Endometrial microvascular endothelial cells (primary cell): ENCODE results near the gene MT1H. TPM values are rescaled to one million over a fixed set of nuclear protein-coding genes. Genes with fewer than 3 reads are reported as not detected.
"Not testable (repeated sequence)": the region's sequence is repeated elsewhere in the genome, so short reads cannot be mapped to it uniquely, and the experiment has no call there.

Source experiments
- in situ Hi-C: cut with HindIII; loops from 2 replicates; pipeline ENCODE4 v1.10.0; 2017; ENCODE audit warnings: low sequenced_read_pairs, low pct_unique_long_range_greater_than_20kb; ENCODE audit errors: inconsistent ontology term
- total RNA-seq: library from RNA; depleted of rRNA; stranded (reverse); fragments of >200 nt; gene quantifications from one replicate; pipeline ENCODE4 v1.2.3, GENCODE V29; 2015; ENCODE audit errors: inconsistent ontology term

The MT1H gene
- total RNA-seq = not detected

DNA sequence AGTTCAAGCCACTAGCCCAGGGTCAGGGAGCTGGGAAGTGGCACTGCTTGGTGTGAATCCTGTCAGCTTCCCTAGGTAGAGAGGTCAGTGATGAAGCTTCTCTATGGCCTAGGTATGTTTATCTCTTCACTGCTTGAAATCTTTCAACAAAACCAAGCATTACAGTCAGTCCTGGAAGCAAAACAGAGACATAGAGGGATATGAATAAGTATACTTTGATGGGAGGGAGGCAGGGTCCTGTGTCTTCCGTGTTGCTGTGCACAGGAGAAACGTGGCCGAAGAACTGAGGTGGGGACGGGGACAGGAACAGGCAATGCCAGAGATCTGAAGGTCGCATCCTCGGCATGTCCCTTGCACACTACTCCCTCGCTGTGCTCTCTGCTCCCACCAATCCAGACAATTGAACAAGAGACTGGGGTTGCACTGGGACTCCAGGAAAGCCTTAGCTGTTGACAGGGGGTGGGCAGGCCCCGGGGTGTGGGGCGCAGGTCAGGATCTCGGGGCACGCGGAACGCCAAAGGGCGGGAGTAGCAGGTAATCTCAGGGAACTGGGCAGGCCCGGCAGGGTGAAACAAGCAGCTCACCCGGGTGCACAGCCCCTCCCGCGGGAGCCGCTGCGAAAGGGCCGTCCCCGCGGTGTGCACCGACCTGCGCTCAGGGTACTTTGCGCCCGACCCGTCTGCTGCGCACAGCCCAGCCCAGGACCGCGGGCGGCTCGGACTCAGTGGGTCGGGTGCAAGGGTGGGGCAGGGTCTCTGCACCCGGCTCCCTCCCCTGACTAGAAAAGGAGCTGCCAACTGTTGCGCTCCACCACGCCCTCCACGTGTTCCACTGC lies at the start of gene MT1H:
TSS of gene MT1H (plus strand) at position 810 of the 835 bp plus-strand sequence. CDS start 71 bp downstream, outside the sequence.
- in situ Hi-C loops = no loop called here

DNA sequence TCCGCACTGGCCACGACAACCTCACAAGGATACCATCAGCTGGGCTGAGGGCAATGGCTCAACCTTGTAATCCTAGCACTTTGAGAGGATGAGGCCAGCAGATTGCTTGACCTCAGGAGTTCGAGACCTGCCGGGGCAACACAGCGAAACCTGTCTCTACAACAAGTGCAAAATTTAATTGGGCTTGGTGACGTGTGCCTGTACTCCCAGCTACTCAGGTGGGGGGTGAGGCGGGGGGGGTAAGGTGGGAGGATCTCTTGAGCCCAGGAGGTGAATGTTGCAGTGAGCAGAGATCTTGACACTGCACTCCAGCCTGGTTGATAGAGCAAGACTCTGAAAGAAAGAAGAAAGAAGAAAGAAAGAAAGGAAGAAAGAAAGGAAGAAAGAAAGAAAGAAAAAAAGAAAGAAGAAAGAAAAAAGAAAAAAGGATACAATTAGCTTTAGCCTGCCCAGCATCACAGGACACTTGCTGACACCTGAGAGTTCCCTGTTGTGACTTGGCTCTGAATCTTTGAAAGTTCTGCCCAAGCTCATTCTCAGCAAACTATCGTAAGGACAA lies 49.2 kb upstream of the MT1H start:
- in situ Hi-C loops = no loop called here

DNA sequence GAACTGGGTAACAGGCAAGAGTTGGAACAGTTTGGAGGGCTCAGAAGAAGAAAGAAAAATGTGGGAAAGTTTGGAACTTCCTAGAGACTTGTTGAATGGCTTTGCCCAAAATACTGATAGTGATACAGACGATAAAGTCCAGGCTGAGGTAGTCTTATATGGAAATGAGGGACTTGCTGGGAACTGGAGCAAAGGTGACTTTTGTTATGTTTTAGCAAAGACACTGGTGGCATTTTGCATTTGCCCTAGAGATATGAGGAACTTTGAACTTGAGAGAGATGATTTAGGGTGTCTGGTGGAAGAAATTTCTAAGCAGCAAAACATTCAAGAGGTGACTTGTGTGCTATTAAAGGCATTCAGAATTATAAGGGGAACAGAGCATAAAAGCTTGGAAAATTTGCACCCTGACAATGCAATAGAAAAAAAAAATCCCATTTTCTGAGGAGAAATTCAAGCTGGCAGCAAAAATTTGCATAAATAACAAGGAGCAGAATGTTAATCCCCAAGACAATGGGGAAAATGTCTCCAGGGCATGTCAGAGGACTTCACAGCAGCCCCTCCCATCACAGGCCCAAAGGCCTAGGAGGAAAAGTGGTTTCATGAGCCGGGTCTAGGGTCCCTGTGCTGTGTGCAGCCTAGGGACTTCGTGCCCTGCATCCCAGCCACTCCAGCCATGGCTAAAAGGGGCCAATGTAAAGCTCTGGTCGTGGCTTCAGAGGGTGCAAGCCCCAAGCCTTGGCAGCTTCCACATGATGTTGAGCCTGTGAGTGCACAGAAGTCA lies 47.8 kb upstream of the MT1H start:
- in situ Hi-C loops = not testable (repeated sequence)

DNA sequence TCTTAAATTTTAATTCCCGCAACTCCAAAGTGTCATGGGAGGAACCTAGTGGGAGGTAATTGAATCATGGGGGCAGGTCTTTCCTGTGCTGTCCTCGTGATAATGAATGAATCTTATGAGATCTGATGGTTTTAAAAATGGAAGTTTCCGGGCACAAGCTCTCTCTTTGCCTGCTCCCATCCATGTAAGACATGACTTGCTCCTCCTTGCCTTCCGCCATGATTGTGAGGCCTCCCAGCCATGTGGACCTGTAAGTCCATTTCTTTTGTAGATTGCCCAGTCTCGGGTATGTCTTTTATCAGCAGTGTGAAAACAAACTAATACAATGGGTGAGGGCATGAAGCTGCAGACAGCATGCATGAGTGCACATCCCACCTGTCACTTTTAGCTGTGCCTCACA lies 46.4 kb upstream of the MT1H start:
- in situ Hi-C loops = not testable (repeated sequence)

DNA sequence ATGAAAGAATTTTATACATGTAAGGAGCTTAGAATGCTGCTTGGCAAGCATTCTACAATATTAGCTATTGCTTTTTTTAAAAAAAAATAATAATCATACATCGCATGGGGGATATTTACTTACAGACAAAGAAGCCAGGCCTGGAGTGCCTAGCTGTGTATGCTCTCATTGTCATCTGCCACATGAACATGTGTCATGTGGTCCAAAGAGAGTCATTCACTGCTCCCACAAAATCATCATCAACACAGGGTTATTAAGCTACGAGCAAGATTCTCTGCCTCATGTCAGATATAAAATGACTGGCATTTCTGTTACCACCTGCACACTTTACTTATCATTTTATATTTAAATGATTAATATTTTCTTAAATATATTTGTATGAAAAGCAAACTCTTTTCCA lies 46.0 kb upstream of the MT1H start:
- in situ Hi-C loops = no loop called here

DNA sequence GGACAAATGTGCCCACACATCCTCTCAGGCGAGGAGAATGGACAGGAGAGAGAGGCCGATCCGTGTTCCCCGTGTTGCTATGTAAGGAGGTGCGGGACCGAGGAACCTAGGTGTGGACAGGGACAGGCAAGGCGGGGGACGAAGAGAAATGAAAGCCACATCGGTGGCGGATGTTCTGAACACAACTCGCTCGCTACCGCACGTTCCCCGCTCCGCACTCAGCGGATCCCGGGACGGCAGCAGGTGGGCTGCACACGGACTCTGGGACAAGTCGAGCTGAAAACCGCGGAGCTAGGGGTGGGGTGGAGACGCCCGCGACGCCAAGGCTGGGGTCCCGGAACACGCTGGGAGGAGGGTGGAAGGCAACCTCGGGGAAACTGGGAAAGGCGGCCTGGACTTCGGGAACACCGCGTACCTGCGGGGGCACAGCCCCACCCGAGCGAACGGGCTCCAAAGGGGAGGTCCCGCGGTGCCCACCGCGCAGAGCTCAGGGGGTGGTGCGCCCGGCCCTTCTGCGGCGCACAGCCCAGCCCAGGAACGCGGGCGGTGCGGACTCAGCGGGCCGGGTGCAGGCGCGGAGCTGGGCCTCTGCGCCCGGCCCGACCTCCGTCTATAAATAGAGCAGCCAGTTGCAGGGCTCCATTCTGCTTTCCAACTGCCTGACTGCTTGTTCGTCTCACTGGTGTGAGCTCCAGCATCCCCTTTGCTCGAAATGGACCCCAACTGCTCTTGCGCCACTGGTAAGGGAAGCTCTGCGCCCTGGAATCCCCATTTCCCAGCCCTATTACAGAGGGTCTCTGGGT lies 44.3 kb upstream of the MT1H start, which contains the start of gene MT1E:
TSS of gene MT1E (plus strand) at position 642 of the 803 bp plus-strand sequence. CDS start at position 713, 71 bp downstream.
- in situ Hi-C loops = no loop called here

DNA sequence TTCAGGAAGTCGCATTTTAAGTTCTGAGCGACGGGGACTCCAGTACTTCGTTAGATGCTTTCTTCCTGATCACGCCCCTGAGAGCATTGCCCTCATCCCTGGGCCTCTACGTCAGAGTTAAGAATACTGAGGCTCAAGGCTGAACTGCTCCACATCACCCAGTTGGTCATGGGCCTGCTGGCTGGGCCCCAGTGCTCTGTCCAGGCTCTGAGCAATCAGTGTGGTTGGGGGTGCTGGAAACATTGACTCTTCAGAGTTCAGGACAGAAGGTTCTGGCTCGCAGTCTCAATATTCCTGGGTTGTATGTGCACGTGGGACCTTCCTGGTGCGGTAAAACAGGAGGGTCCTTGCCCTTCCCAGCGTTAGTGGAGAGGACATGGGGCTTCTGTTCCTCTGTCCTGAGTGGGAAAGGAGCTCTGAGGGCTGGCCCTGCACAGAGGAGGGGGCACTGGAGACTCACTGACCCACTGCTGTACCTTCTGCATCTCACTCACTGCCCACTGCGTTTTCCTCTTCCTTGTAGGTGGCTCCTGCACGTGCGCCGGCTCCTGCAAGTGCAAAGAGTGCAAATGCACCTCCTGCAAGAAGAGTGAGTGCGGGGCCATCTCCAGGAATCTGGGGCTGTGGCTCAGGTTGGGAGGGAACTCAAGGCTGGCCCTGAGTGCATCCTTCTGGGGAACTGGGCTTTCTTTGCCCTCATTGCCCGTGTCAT lies 43.5 kb upstream of the MT1H start:
- in situ Hi-C loops = no loop called here

DNA sequence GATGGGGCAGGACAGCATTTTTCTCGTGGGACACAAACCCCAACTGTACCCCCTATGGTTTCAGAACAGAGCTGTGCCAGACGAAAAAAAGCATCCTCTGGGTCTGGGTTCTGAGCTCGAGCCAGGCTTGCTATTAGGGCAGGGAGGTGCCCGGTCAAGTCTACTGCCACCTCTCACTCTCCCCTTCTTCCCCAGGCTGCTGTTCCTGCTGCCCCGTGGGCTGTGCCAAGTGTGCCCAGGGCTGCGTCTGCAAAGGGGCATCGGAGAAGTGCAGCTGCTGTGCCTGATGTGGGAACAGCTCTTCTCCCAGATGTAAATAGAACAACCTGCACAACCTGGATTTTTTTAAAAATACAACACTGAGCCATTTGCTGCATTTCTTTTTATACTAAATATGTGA lies 42.9 kb upstream of the MT1H start:
- in situ Hi-C loops = no loop called here

DNA sequence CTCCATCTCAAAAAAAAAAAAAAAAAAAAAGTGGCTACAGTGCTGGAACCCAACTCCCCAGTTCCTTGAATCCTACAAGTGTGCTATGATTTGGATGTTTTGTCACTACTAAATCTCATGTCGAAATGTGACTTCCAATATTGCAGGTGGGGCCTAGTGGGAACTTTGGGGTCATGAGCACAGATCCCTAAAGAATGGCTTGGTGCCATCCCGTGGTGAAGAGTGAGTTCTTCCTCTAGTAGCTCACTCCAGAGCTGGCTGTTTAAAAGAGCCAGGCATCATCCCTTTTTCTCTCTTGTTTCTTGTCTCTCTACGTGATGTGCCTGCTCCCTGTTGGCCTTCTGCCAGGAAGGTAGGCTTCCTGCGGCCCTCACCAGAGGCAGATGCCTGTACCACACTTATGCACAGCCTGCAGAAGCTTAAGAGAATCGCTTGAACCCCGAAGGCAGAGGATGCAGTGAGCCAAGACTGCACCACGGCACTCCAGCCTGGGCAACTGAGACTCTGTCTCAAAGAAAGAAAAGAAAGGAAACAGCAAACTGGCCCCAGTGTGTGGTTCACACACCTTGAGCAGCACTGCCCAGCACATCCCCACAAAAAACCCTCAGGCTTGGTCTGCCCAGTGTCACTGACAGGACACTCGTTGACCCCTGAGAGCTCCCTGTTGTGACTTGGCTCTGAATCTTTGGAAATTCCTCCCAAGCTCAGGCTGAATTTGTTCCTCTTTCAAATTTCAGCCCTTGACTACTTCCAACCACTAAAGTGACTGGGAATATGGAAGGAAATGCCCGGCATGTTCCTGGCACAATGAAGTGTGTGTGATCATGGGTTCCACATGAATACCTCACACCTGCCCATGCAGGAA lies 40.9 kb upstream of the MT1H start:
- in situ Hi-C loops = no loop called here

DNA sequence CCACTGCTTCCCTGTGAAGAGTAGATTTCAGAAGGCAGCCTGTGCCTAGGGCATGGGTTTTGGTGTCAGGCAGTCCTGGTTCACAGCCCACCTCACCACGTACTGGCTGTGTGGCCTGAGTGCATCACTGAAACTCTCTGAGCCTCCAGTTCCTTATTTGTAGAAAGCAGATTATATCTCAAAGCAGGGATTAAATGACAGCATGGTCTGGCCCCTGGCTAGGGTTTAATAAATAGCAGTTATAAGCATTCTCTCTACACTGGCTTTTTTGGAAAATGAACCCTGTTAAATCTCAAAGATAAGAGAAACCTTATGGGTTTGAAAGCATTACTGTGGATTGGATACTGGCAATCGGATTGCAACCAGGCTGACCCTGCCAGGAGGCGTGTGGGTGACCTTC lies 40.1 kb upstream of the MT1H start:
- in situ Hi-C loops = no loop called here

DNA sequence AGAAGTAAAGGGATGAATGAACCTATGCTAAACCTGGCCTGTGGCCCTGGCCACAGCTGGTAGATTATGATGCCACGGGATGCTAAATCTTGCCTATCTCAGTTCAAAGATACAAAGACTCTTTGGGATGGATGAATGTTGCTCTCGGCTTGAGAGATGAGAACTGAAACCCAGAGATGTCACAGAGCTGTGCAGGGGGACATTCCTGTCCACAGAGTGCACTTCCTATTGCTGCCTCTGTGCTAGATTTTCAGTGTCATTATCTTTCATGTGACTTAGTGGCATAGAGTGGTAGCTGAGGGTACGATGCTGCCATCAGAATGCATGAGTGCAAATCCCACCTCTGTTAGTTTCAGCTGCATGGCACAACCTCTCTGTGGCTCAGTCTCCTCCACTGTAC lies 39.5 kb upstream of the MT1H start:
- in situ Hi-C loops = no loop called here

DNA sequence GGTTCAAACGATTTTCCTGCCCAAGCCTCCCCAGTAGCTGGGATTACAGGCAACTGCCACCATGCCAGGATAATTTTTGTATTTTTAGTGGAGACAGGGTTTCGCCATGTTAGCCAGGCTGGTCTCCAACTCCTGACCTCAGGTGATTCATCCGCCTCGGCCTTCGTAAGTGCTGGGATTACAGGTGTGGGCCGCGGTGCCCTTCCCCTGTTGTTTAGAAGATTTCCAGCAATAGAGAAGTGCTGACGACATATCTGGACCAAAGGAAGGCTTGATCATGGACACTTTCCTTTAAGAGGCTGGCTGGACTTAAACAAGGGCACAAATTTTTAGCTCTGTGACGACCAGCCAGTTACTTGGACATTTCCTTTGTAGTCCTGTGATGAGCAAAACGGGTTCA lies 38.4 kb upstream of the MT1H start:
- in situ Hi-C loops = no loop called here

DNA sequence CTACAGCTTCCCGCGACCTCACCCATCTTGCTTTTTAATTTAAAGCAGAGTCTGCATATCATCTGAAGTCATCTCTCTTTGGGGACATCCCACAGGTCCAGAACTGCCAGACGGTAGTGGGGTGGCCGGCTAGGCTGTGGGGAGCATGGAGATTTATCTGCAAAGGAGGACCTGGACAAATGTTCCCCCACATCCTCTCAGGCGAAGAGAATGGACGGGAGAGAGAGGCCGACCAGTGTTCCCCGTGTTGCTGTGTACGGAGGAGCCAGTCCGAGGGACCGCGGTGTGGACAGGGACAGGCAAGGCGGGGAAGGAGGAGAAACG lies 37.8 kb upstream of the MT1H start:
- in situ Hi-C loops = no loop called here

DNA sequence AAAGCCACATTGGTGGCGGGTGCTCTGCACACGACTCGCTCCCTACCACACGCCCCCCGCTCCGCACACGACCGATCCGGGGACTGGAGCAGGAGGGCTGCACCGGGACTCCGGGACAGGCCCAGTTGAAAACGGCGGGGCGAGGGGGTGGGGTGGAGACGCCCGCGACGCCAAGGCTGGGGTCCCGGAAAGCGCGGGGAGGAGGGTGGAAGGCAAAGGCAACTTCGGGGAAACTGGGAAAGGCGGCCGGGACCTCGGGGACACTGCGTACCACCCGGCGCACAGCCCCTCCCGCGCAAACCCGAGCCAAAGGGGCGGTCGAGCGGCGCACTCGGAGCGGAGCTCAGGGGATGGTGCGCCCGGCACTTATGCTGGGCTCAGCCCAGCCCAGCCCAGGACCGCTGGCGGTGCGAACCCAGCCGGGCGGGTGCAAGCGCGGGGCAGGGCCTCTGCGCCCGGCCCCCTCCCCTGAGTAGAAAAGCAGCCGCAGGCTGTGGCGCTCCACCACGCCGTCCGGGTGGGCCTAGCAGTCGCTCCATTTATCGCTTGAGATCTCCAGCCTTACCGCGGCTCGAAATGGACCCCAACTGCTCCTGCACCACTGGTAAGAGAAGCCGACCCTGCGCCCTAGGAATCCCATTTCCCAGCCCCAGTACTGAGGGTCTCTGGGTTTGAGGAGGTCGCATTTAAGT lies 37.3 kb upstream of the MT1H start, which contains the start of gene MT1M:
TSS of gene MT1M (plus strand) at position 504 of the 692 bp plus-strand sequence. CDS start at position 577, 73 bp downstream.
- in situ Hi-C loops = no loop called here

DNA sequence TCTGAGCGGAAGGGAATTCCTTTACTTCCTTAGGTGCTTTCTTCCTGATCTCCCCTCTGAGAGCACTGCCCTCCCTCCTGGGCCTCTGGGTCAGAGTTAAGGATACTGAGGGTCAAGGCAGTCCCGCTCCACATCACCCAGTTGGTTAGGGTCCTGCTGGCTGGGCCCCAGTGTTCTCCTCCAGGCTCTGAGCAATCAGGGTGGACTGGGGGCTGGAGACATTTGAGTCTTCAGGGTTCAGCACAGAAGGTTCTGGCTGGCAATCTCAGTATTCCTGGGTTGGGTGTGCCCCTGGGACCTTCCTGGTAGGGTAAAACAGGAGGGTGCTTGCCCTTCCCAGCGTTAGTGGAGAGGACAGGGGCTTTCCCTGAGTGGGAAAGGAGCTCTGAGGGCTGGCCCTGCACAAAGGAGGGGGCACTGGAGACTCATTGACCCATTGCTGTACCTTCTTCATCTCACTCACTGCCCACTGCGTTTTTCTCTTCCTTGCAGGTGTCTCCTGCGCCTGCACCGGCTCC lies 36.7 kb upstream of the MT1H start:
- in situ Hi-C loops = no loop called here

DNA sequence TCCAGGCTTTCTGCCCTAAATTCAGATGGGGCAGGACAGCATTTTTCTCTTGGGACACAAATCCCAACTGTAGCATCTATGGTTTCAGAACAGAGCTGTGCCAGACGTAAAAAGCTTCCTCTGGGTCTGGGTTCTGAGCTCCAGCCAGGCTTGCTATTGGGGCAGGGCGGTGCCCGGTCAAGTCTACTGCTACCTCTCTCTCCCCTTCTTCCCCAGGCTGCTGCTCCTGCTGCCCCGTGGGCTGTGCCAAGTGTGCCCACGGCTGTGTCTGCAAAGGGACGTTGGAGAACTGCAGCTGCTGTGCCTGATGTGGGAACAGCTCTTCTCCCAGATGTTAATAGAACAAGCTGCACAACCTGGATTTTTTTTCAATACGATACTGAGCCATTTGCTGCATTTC lies 36.1 kb upstream of the MT1H start:
- in situ Hi-C loops = no loop called here
